Measurements from ENCODE around the gene MAN2B1. TPM values are rescaled to one million over a fixed set of nuclear protein-coding genes. Genes with fewer than 3 reads are reported as not detected.

Gene MAN2B1
- total and polyA plus RNA-seq, 11 donors = 16.0 to 135 (median 29.0) TPM

GRCh38 chr19:12689581-12690216, 23.2 kb upstream of the MAN2B1 start:
- no peak overlapping the region for H3K27ac ChIP-seq
- TF ChIP-seq CTCF (IDR thresholded peaks at IDR 0.05) (no peak), POLR2A (IDR thresholded peaks at IDR 0.05) (no peak)
- H3K36me3 ChIP-seq = no peaks in the 10 kb centered on the region
- H3K4me3 ChIP-seq = no peak overlapping the region
- ATAC-seq = no peak
- DNase-seq = no peak
- H3K27me3 ChIP-seq = no peaks in the 10 kb centered on the region
- WGBS, 4 donors = 58 to 70% (median 66%) methylated on average over 15 to 26 of the region's 26 CpGs
- H3K9me3 ChIP-seq = no peaks in the 10 kb centered on the region
- no peaks in the 10 kb centered on the region for H3K4me1 ChIP-seq
- intact Hi-C loops (cut with DNase I) = no loop called here

DNA sequence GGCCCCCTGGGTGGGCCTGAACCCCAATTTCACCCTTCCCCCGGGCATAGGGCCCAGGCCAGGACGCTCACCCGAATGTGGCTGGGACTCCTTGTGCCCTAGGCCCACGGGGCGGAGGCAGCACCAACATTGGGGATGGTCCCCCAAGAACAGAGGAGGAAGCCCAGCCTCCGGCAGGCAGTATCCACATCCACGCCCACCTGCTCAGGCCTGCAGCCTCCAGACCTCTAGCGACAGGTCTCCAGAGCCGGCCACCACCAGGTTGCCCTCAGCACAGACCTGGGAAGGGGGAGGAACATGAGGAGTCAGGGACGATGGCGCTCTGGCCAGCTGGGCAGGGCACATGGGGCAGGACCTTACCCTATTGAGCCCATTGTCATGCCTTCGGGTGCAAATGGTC, 22.5 kb upstream of the MAN2B1 start:
- ATAC-seq (no peak), DNase-seq (no peak)
- Histone ChIP-seq H3K27me3 (no peaks in the 10 kb centered on the region), H3K9me3 (no peaks in the 10 kb centered on the region), H3K27ac (no peak overlapping the region), H3K4me3 (no peak overlapping the region), H3K36me3 (no peaks in the 10 kb centered on the region), H3K4me1 (no peaks in the 10 kb centered on the region)
- intact Hi-C loops (cut with DNase I) = no loop called here
- 80 to 94% (median 93%) methylated on average over 1 to 12 of the region's 12 CpGs for WGBS, 4 donors
- TF ChIP-seq POLR2A (IDR thresholded peaks at IDR 0.05) = no peak
- TF ChIP-seq CTCF (IDR thresholded peaks at IDR 0.05) = no peak

DNA sequence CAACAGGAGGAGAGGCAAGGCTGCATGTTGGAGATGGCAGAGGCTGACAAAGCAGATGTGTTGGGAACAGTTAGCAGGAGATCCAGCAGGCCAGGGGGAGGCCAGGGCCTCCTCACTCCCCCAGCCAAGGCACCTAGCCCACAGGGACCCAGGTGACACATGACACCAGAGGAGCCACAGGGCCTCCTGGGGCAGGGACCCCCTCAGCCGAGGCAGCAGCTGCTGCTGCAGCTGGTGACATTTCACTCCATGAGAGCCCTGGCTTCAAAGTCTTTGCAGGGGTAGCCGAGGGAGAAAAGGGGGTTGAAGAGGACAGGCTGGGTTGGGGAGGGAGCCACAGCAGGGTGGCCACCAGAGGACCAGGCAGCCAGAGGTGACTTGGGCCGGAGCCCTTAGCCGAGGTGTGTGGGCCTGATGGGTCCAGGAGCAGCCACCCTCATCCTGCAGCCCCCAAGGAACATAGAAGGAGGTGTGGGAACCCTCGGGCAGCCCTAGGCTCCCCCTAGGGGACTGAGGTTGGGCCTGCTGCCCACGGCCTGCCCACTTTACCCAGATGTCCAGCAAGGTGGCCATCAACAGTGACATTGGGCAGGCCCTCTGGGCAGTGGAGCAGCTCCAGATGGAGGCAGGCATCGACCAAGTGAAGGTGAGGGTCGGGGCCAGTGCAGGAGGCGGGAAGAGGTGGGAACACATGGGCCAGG, 21.1 kb upstream of the MAN2B1 start, which contains the start of gene GNG14:
TSS of gene GNG14 (plus strand) at position 503 of the 701 bp plus-strand sequence. CDS start at position 554, 51 bp downstream.
- Histone ChIP-seq H3K9me3 (no peaks in the 10 kb centered on the region), H3K27ac (no peak within 1 kb of the TSS), H3K27me3 (no peaks in the 10 kb centered on the region), H3K36me3 (no peaks in the 10 kb centered on the region), H3K4me1 (no peaks in the 10 kb centered on the region), H3K4me3 (no peak within 1 kb of the TSS)
- DNase-seq (no peak), ATAC-seq (no peak)
- no peak for TF ChIP-seq POLR2A (IDR thresholded peaks at IDR 0.05)
- no peak for TF ChIP-seq CTCF (IDR thresholded peaks at IDR 0.05)
- intact Hi-C loops (cut with DNase I) = no loop called here
- 80 to 88% (median 86%) methylated on average over 5 to 9 of the region's 9 CpGs for WGBS, 4 donors

DNA sequence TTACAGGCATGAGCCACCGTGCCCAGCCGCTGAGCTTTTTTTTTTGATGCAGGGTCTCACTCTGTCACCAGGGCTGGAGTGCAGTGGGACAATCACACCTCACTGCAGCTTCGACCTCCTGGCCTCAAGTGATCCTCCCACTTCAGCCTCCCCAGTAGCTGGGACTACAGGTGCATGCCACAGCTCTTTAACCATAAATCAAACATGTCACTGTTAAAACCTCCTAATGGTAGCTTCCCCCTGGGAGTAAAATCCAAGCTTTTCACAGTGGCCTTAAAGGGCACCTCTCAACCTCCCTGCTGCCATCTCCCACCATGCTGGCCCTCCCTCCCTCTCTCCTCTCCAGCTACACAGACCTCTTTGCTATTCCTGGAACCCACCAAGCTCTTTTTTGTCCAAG, 19.3 kb upstream of the MAN2B1 start:
- H3K27ac ChIP-seq = no peak overlapping the region
- no peak for DNase-seq
- peaks cover 0 to 8% (median 1%) of the 10 kb centered on the region in 12 donors for H3K4me1 ChIP-seq
- H3K4me3 ChIP-seq = no peak overlapping the region
- ATAC-seq = no peak
- no peaks in the 10 kb centered on the region for H3K27me3 ChIP-seq
- intact Hi-C loops (cut with DNase I) = no loop called here
- H3K9me3 ChIP-seq = no peaks in the 10 kb centered on the region
- 72 to 85% (median 81%) methylated on average over 3 of the region's 3 CpGs for WGBS, 4 donors
- no peak for TF ChIP-seq CTCF (IDR thresholded peaks at IDR 0.05)
- no peak for TF ChIP-seq POLR2A (IDR thresholded peaks at IDR 0.05)
- no peaks in the 10 kb centered on the region for H3K36me3 ChIP-seq
